HEK293T (cell line): ENCODE results near the gene RNF32.
"Not testable (repeated sequence)": the region's sequence is repeated elsewhere in the genome, so short reads cannot be mapped to it uniquely, and the experiment has no call there.

Experiments
- CTCF ChIA-PET: fragments of 350-600 bp; formaldehyde crosslinking; extraction: SDS; loops from one replicate; lab custom pipeline; 2021; ENCODE audit warnings: antibody characterized with exemption, inconsistent platforms; lab: Yijun Ruan, JAX
- POLR2A ChIA-PET: fragments of 350-600 bp; formaldehyde crosslinking; extraction: SDS; loops from one replicate; lab custom pipeline; 2020; ENCODE audit warnings: antibody characterized with exemption, inconsistent platforms; lab: Yijun Ruan, JAX
- DNase-seq: peaks from one replicate; pipeline ENCODE4 v3.0.0; 2012; ENCODE audit warnings: mixed read lengths; ENCODE audit errors: extremely low spot score
- ARNT ChIP-seq: fragments of 450-650 bp; IDR thresholded peaks from 2 replicates; pipeline ENCODE4 v1.6.1; 2017; ENCODE audit warnings: mild to moderate bottlenecking
- BHLHE40 ChIP-seq: fragments of 450-650 bp; IDR thresholded peaks from 2 replicates; pipeline ENCODE4 v1.6.1; 2016; ENCODE audit warnings: mild to moderate bottlenecking, moderate library complexity, borderline replicate concordance
- CTBP1 ChIP-seq: fragments of 450-650 bp; IDR thresholded peaks from 2 replicates; pipeline ENCODE4 v1.6.1; 2016; ENCODE audit warnings: borderline replicate concordance
- ELF4 ChIP-seq: fragments of 450-650 bp; IDR thresholded peaks from 2 replicates; pipeline ENCODE4 v1.6.1; 2017; ENCODE audit warnings: antibody characterized with exemption
- FOXA1 ChIP-seq: fragments of 450-650 bp; IDR thresholded peaks from 2 replicates; pipeline ENCODE4 v1.6.1; 2016; ENCODE audit warnings: mild to moderate bottlenecking
- FOXK2 ChIP-seq: fragments of 450-650 bp; IDR thresholded peaks from 2 replicates; pipeline ENCODE4 v1.6.1; 2016; ENCODE audit warnings: mild to moderate bottlenecking
- FOXM1 ChIP-seq: fragments of 450-650 bp; IDR thresholded peaks from 2 replicates; pipeline ENCODE4 v1.6.1; 2017; ENCODE audit warnings: mild to moderate bottlenecking, borderline replicate concordance
- HDGF ChIP-seq: fragments of 450-650 bp; IDR thresholded peaks from 2 replicates; pipeline ENCODE4 v1.6.1; 2017; ENCODE audit warnings: antibody characterized with exemption, borderline replicate concordance
- L3MBTL2 ChIP-seq: fragments of 450-650 bp; conservative IDR thresholded peaks from 2 replicates; pipeline ENCODE4 v1.6.1; 2016; ENCODE audit warnings: mild to moderate bottlenecking
- LEF1 ChIP-seq: fragments of 450-650 bp; IDR thresholded peaks from 2 replicates; pipeline ENCODE4 v1.6.1; 2017; ENCODE audit warnings: mild to moderate bottlenecking, borderline replicate concordance
- NFRKB ChIP-seq: fragments of 450-650 bp; IDR thresholded peaks from 2 replicates; pipeline ENCODE4 v1.6.1; 2016; ENCODE audit warnings: mild to moderate bottlenecking, moderate library complexity
- SP1 ChIP-seq: fragments of 450-650 bp; IDR thresholded peaks from 2 replicates; pipeline ENCODE4 v1.6.1; 2017
- SUZ12 ChIP-seq: fragments of 450-650 bp; IDR thresholded peaks from 2 replicates; pipeline ENCODE4 v1.6.1; 2016; ENCODE audit warnings: mild to moderate bottlenecking
- TARDBP ChIP-seq: fragments of 450-650 bp; IDR thresholded peaks from 2 replicates; pipeline ENCODE4 v1.6.1; 2016
- ZNF384 ChIP-seq: fragments of 450-650 bp; IDR thresholded peaks from 2 replicates; pipeline ENCODE4 v1.6.1; 2016
- TF ChIP-seq, protein P1 (sequence below): fragments of 450-650 bp; IDR thresholded peaks from 2 replicates; pipeline ENCODE4 v1.6.1; 2016

The RNF32 gene

DNA sequence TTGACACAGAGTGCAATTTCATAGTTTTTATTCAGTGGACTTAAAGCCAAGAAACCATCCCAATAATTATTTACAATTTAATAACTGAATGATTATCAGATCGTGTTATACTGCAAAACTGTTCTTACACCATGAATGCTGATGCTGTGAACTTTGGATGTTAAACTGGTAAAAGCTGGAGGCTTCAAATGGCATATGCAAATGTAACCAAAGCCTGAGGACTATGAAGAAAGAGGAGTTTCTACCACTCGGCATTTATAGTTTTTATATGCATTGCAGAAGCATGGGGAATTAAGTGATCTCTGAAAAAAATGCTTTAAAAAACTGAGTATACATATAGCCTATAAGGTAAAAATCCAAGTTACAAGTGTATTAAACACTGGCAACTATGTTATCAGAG, 42.4 kb downstream of the RNF32 start:
- CTCF ChIA-PET, result no interaction called here
- DNase-seq, result no peak
- TF ChIP-seq BHLHE40 (no peak), SP1 (no peak)
- POLR2A ChIA-PET, result no interaction called here

DNA sequence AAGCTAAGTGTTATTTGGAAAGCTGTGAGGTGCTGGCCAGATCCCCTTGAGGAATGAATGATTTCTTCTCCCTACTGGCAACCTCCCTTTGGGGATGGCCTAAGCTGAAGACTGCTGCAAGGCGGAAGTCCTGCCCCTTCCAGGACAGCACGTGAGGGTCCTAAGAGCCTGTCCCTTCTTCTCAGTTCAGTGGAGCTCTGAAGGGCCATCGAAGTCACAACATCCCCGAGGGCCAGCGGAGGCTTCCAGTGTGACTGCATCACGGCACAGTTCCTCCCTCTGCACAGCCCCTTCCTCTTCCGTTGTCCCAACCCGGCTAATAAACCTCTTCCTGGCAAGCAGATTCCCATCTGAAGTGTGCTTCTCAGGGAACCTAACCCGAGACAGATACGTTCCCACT, 43.7 kb downstream of the RNF32 start:
- no peak for DNase-seq
- ChIA-PET CTCF (no interaction called here), POLR2A (no interaction called here)
- no peak for TF ChIP-seq SP1
- TF ChIP-seq HDGF, result no peak
- no peak for TF ChIP-seq L3MBTL2
- no peak for TF ChIP-seq NFRKB
- no peak for TF ChIP-seq ELF4
- no peak for TF ChIP-seq LEF1

DNA sequence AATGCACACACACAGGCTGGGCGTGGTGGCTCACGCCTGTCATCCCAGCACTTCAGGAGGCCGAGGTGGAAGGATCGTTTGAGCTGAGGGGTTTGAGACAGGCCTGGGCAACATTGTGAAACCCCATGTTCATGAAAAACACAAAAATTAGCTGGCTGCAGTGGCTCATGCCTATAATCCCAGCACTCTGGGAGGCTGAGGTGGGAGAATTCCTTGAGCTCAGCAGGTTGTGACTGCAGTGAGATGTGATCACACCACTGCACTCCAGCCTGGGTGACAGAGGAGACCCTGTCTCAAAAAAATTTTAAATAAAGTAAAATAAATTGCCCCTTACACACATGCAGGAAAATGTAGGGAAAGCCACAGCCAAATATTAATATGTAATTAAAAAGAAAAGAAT, 44.1 kb downstream of the RNF32 start:
- ChIA-PET POLR2A (no interaction called here), CTCF (no interaction called here)
- no peak for DNase-seq
- TF ChIP-seq FOXA1 (no peak), NFRKB (no peak), HDGF (no peak), FOXK2 (no peak), ZNF384 (no peak), CTBP1 (no peak), ARNT (no peak)
- TF ChIP-seq, protein P1, sequence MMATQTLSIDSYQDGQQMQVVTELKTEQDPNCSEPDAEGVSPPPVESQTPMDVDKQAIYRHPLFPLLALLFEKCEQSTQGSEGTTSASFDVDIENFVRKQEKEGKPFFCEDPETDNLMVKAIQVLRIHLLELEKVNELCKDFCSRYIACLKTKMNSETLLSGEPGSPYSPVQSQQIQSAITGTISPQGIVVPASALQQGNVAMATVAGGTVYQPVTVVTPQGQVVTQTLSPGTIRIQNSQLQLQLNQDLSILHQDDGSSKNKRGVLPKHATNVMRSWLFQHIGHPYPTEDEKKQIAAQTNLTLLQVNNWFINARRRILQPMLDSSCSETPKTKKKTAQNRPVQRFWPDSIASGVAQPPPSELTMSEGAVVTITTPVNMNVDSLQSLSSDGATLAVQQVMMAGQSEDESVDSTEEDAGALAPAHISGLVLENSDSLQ, result no peak

DNA sequence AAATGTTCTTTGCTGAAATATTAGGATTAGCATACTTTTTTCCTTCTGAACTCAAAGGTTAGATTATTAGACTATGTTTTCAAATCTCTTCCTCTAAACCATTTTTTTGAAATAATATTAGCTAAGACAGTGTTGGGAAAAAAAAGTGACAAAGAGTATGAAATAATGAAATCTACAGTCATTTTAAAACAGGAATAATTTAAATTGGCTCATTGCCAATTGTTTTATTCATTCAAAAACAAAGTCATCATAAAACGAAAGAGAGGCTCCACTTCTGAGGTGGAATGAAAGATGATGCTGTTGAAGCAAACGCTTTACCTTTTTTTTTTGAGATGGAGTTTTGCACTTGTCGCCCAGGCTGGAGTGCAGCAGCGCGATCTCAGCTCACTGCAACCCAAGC, 51.2 kb downstream of the RNF32 start:
- ChIA-PET CTCF (no interaction called here), POLR2A (no interaction called here)
- TF ChIP-seq, protein P1, result no peak
- TF ChIP-seq FOXK2 (no peak), BHLHE40 (no peak), NFRKB (no peak), FOXA1 (no peak), SP1 (no peak), ELF4 (no peak), SUZ12 (no peak), LEF1 (no peak), FOXM1 (no peak), HDGF (no peak), ZNF384 (no peak)
- DNase-seq, result no peak

DNA sequence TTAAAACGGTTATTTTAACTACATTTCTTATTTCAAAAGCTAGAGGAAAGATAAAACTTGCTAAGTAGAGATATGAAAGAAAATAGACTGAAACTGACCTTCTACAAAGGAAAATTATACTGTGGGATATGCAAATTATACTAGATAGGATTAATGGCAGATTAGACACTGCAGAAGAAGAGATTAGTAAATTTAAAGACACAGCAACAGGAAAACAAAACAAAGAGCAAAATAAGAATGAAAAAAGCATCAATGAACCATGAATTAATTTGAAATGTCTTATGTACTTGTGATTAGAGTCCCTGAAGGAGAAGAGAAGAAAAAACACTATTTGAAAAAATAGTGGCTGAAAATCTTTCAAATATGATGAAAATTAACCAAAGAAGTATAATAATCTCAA, 52.3 kb downstream of the RNF32 start:
- ChIA-PET CTCF (no interaction called here), POLR2A (no interaction called here)
- no peak for TF ChIP-seq TARDBP
- no peak for TF ChIP-seq LEF1
- no peak for TF ChIP-seq BHLHE40
- TF ChIP-seq HDGF, result no peak
- TF ChIP-seq, protein P1, result no peak
- TF ChIP-seq SP1, result no peak
- TF ChIP-seq ELF4, result no peak
- TF ChIP-seq NFRKB, result no peak
- TF ChIP-seq ARNT, result no peak
- no peak for TF ChIP-seq ZNF384
- no peak for TF ChIP-seq CTBP1
- no peak for TF ChIP-seq FOXM1
- no peak for TF ChIP-seq FOXA1
- no peak for TF ChIP-seq FOXK2
- no peak for TF ChIP-seq SUZ12
- no peak for TF ChIP-seq L3MBTL2
- DNase-seq, result no peak

DNA sequence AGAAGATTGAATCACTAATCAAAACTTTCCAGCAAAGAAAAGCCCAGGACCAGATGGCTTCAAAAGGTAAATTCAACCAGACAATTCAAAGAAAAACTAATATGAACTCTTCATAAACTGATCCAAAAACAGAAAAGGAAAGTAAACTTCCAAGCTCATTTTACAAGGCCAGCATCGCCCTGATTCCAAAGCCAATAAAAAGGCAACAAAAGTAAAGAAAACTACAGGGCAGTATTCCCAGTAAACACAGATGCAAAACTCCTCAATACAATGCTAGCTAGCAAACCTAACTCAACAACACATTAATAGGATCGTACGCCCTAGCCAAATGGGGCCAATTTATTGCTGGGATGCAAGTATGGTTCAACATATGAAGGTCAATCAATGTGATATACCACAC, 53.1 kb downstream of the RNF32 start:
- no peak for DNase-seq
- TF ChIP-seq SP1, result no peak
- TF ChIP-seq HDGF, result no peak
- TF ChIP-seq FOXK2, result no peak
- TF ChIP-seq, protein P1, result no peak
- TF ChIP-seq BHLHE40, result no peak
- ChIA-PET POLR2A (interaction anchor here (0.7 kb wide), 1 partner anchor 17 kb away, joined by 3 read pairs; no protein-coding TSS in a partner anchor), CTCF (no interaction called here)

DNA sequence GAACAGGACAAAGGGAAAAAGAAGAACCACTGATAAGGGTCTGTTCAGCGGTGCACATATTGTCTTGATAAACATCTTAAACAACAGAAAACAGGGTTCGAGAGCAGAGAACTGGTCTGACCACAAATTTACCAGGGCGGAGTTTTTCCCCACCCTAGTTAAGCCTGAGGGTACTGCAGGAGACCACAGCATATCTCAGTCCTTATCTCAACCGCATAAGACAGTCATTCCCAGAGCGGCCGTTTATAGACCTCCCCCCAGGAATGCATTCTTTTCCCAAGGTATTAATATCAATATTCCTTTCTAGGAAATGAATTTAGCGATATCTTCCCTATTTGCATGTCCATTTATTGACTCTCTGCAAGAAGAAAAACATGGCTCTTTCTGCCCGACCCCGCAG, 56.7 kb downstream of the RNF32 start:
- CTCF ChIA-PET, DNase-seq, POLR2A ChIA-PET: not testable (repeated sequence)

DNA sequence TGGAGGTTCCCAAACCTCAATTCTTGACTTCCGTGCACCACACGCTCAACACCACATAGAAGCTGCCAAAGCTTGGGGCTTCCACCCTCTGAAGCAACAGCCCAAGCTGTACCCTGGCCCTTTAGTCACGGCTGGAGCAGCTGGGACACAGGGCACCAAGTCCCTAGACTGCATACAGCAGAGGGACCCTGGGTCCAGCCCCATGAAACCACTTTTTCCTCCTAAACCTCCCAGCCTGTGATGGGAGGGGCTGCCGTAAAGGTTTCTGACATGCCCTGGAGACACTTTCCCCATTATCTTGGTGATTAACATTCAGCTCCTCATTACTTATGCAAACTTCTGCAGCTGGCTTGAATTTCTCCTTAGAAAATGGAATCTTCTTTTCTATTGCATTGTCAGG, 57.9 kb downstream of the RNF32 start:
- CTCF ChIA-PET, POLR2A ChIA-PET, DNase-seq: not testable (repeated sequence)

DNA sequence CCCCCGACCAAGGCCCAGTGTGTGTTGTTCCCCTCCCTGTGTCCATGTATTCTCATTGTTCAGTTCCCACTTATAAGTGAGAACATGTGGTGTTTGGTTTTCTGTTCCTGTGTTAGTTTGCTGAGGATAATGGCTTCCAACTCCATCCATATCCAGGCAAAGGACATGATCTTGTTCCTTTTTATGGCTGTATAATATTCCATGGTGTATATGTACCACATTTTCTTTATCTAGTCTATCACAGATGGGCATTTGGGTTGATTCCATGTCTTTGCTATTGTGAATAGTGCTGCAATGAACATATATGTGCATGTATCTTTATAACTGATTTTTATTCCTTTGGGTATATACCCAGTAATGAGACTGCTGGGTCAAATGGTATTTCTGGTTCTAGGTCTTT, 61.2 kb downstream of the RNF32 start:
- POLR2A ChIA-PET, CTCF ChIA-PET, DNase-seq: not testable (repeated sequence)
